RWPE2 (cell line): Measurements from ENCODE around the gene PFKFB4.

Experiments
- ATAC-seq: fragments of 200-7000 bp; cut with Tn5 transposase; 3 replicates; pipeline ENCODE4 v1.9.1; 2021; ENCODE audit warnings: low read depth
- DNase-seq: peaks from one replicate; pipeline ENCODE4 v3.0.0-alpha.2; 2020; ENCODE audit warnings: low spot score
- H3K27ac ChIP-seq: fragments of 450-650 bp; 2 replicates; pipeline ENCODE4 v1.5.1; 2017; ENCODE audit warnings: mild to moderate bottlenecking; ENCODE audit not compliant: poor library complexity, severe bottlenecking
- H3K27me3 ChIP-seq: fragments of 250-450 bp; sonication (Bioruptor Pico); 2 replicates; pipeline ENCODE4 v1.5.1; 2021; ENCODE audit warnings: mild to moderate bottlenecking, moderate library complexity; ENCODE audit not compliant: insufficient read depth, poor library complexity, severe bottlenecking
- H3K36me3 ChIP-seq: fragments of 250-450 bp; sonication (Bioruptor Pico); 2 replicates; pipeline ENCODE4 v1.5.1; 2020; ENCODE audit warnings: low read depth, mild to moderate bottlenecking, moderate library complexity
- H3K4me1 ChIP-seq: fragments of 250-450 bp; sonication (Bioruptor Pico); 2 replicates; pipeline ENCODE4 v1.5.1; 2021; ENCODE audit warnings: mild to moderate bottlenecking, moderate library complexity; ENCODE audit not compliant: insufficient read depth, poor library complexity, severe bottlenecking
- H3K4me3 ChIP-seq: fragments of 250-450 bp; sonication (Bioruptor Pico); 2 replicates; pipeline ENCODE4 v1.5.1; 2021; ENCODE audit warnings: mild to moderate bottlenecking, moderate library complexity; ENCODE audit not compliant: severe bottlenecking
- H3K9me3 ChIP-seq: fragments of 250-450 bp; sonication (Bioruptor Pico); 2 replicates; pipeline ENCODE4 v1.5.1; 2021; ENCODE audit warnings: mild to moderate bottlenecking, moderate library complexity; ENCODE audit not compliant: severe bottlenecking
- TF ChIP-seq, protein P1 (sequence below): fragments of 450-650 bp; IDR thresholded peaks from one replicate; pipeline ENCODE4 v1.5.1; 2017; ENCODE audit warnings: mild to moderate bottlenecking, moderate library complexity; ENCODE audit not compliant: poor library complexity, severe bottlenecking

The PFKFB4 gene

DNA sequence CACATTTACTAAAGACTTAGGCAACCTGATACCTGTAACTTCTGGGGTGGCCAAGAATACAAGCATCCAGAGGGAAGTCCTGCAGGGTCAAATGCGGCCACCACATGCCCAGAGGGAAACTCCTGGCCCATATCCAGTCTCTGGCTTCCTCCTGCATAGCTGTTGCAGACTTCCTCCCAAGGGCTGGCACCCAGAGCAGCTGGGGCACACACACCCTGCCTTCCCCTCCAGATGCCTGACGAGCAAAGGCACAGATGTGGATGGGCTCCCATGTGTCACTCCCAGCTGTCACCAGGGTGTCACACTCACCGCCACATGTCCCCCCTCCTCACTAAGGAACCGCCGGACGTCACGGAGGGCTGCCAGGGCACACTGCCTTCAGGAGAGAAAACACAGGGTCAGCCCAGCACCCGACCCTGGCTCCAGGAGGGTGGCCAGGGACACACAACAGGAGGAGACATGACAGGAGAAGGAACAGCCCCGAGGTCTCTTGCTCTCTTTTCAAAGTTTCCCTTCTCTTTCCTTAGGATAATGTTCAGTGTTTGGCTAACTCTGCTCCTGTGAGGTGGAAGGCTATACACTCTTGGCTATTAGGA is 13.2 kb downstream of the PFKFB4 start:
- no peaks in the 10 kb centered on the region for H3K27me3 ChIP-seq
- TF ChIP-seq, protein P1, sequence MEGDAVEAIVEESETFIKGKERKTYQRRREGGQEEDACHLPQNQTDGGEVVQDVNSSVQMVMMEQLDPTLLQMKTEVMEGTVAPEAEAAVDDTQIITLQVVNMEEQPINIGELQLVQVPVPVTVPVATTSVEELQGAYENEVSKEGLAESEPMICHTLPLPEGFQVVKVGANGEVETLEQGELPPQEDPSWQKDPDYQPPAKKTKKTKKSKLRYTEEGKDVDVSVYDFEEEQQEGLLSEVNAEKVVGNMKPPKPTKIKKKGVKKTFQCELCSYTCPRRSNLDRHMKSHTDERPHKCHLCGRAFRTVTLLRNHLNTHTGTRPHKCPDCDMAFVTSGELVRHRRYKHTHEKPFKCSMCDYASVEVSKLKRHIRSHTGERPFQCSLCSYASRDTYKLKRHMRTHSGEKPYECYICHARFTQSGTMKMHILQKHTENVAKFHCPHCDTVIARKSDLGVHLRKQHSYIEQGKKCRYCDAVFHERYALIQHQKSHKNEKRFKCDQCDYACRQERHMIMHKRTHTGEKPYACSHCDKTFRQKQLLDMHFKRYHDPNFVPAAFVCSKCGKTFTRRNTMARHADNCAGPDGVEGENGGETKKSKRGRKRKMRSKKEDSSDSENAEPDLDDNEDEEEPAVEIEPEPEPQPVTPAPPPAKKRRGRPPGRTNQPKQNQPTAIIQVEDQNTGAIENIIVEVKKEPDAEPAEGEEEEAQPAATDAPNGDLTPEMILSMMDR = no peak
- H3K4me1 ChIP-seq = no peaks in the 10 kb centered on the region
- H3K9me3 ChIP-seq = no peaks in the 10 kb centered on the region
- ATAC-seq (peak; percentile 44; the same call in 2 of the 3 replicates), DNase-seq (peak; percentile 43)
- H3K4me3 ChIP-seq = no peak overlapping the region
- H3K27ac ChIP-seq = no peak overlapping the region
- peaks cover 67% of the 10 kb centered on the region for H3K36me3 ChIP-seq

DNA sequence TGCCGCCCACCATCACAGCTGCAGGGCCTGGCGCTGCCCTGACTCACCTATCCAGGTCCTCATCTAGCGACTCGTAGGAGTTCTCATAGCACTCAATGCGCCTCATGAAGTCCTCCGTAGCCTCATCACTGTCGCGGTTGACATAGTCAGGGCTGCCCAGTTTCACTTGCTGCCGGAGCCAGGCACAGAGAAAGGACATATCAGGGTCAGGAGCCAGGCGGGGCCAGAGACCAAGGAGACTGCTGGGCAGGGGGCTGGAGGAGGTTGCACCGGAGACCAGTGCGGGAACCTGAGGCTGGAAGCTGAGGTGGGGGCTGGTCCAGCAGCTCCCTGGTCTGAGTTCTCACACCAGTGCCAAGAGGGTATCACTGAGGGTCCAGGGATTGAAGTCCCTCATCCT is 18.2 kb downstream of the PFKFB4 start:
- Histone ChIP-seq H3K4me1 (peaks cover 6% of the 10 kb centered on the region), H3K27ac (no peak overlapping the region), H3K27me3 (no peaks in the 10 kb centered on the region), H3K36me3 (peaks cover 63% of the 10 kb centered on the region), H3K4me3 (no peak overlapping the region), H3K9me3 (no peaks in the 10 kb centered on the region)
- no peak for DNase-seq
- TF ChIP-seq, protein P1 = no peak
- ATAC-seq = no peak

GRCh38 chr3:48536785-48537184 is 19.8 kb downstream of the PFKFB4 start:
- Histone ChIP-seq H3K4me1 (peaks cover 6% of the 10 kb centered on the region), H3K36me3 (peaks cover 75% of the 10 kb centered on the region), H3K4me3 (no peak overlapping the region), H3K27ac (peak overlapping the region; percentile 48), H3K9me3 (no peaks in the 10 kb centered on the region), H3K27me3 (no peaks in the 10 kb centered on the region)
- TF ChIP-seq, protein P1 = no peak
- DNase-seq (no peak), ATAC-seq (no peak)

DNA sequence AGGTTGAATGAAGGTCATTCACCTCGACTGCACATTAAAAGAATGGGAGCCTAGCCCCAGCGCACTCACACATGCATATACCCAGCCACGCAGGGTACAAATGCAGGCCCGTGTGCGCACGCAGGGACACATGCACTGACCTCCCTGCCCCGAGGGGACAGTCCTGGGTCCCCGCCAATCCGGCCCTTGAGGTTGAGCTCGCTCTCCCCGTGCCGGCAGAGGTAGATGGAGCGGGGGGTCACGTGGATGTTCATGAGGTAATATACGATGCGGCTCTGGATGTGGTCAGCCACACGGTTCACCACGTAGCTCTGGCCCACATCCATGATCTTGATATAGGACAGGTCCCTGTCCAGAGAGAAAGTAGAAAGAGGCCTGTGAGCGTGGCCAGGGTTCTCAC is 20.5 kb downstream of the PFKFB4 start:
- Histone ChIP-seq H3K4me1 (peaks cover 6% of the 10 kb centered on the region), H3K4me3 (no peak overlapping the region), H3K27me3 (no peaks in the 10 kb centered on the region), H3K36me3 (peaks cover 82% of the 10 kb centered on the region), H3K27ac (peak overlapping the region; percentile 48), H3K9me3 (no peaks in the 10 kb centered on the region)
- ATAC-seq (no peak; the same call in 1 of the 3 replicates), DNase-seq (no peak)
- TF ChIP-seq, protein P1 = no peak

DNA sequence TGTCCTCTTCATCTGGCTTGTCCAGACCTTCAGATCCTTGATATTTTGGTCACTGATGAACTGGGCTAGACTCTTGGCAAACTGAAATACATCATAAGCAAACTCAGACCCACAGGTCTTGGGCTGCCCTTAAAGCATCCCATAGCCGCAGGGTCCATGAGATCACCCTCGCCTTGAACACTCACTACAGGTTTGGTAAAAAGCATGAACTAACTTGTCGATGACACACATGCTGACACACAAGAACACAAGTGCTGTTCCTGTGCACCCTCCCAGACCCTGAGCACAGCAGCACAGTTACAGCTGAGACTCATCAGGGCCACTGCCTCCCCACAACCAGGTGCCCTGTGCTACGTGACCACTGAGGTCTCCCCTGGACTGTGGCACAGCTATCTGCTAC is 21.0 kb downstream of the PFKFB4 start:
- Histone ChIP-seq H3K4me3 (no peak overlapping the region), H3K27ac (peak overlapping the region; percentile 48), H3K36me3 (peaks cover 87% of the 10 kb centered on the region), H3K4me1 (peaks cover 6% of the 10 kb centered on the region), H3K27me3 (no peaks in the 10 kb centered on the region), H3K9me3 (no peaks in the 10 kb centered on the region)
- DNase-seq (no peak), ATAC-seq (peak; percentile 90)
- TF ChIP-seq, protein P1 = no peak
